Activated B cell treated with CpG ODN at 0.5 μM for 24 hours (primary cell): ENCODE results near the gene PLCL2. TPM values are rescaled to one million over a fixed set of nuclear protein-coding genes. Genes with fewer than 3 reads are reported as not detected.

Experiments
- ATAC-seq: fragments of 200-7000 bp; cut with Tn5 transposase; one replicate; pipeline ENCODE4 v1.10.0; 2021; ENCODE audit warnings: low read depth, mild to moderate bottlenecking, moderate library complexity
- CTCF ChIA-PET: fragments of 350-600 bp; sonication (Branson Sonifier 250); formaldehyde crosslinking; loops from one replicate; lab custom pipeline; 2021; ENCODE audit warnings: antibody characterized with exemption; lab: Charles Lee
- POLR2A ChIA-PET: fragments of 350-600 bp; sonication (Branson Sonifier 250); formaldehyde crosslinking; loops from one replicate; lab custom pipeline; 2021; ENCODE audit warnings: antibody characterized with exemption; lab: Charles Lee
- DNase-seq: peaks from one replicate; pipeline ENCODE4 v3.0.0; 2022
- H3K27ac Mint-ChIP-seq: one replicate; pipeline ENCODE4 v1.8.0; 2020; ENCODE audit warnings: mixed read lengths
- H3K27me3 Mint-ChIP-seq: one replicate; pipeline ENCODE4 v1.8.0; 2021; ENCODE audit warnings: mixed read lengths
- H3K36me3 Mint-ChIP-seq: one replicate; pipeline ENCODE4 v1.8.0; 2021; ENCODE audit warnings: low read depth, mixed read lengths
- H3K4me1 Mint-ChIP-seq: one replicate; pipeline ENCODE4 v1.8.0; 2021; ENCODE audit warnings: mixed read lengths
- H3K4me3 Mint-ChIP-seq: one replicate; pipeline ENCODE4 v1.8.0; 2020; ENCODE audit warnings: mild to moderate bottlenecking, mixed read lengths
- H3K9me3 Mint-ChIP-seq: one replicate; pipeline ENCODE4 v1.8.0; 2020; ENCODE audit warnings: mixed read lengths
- CTCF ChIP-seq: fragments of 200-600 bp; IDR thresholded peaks from one replicate; pipeline ENCODE4 v1.8.0; 2022; ENCODE audit warnings: antibody characterized with exemption, mild to moderate bottlenecking
- intact Hi-C: fragments of 100-400 bp; cut with micrococcal nuclease; formaldehyde crosslinking; loops from one replicate; pipeline ENCODE4 v1.15.1; 2024
- total RNA-seq: library from RNA; stranded (reverse); gene quantifications from 2 replicates; pipeline ENCODE4 v1.2.3, GENCODE V29; 2022

Gene PLCL2
- total RNA-seq, 1 donor from 2014 or later: 40.0 TPM

- ChIA-PET POLR2A (no interaction called here), CTCF (no interaction called here)
- TF ChIP-seq CTCF: no peak
- no peak overlapping the region for H3K4me3 Mint-ChIP-seq
- no peaks in the 10 kb centered on the region for H3K9me3 Mint-ChIP-seq
- ATAC-seq (no peak), DNase-seq (no peak)
- peaks cover 69% of the 10 kb centered on the region for H3K36me3 Mint-ChIP-seq
- H3K27ac Mint-ChIP-seq: peak overlapping the region; percentile 0
- no peaks in the 10 kb centered on the region for H3K27me3 Mint-ChIP-seq
- H3K4me1 Mint-ChIP-seq: peaks cover 2% of the 10 kb centered on the region
- intact Hi-C loops: no loop called here
Measured at GRCh38 chr3:17070161-17070959, 185.6 kb downstream of the PLCL2 start.

- H3K27me3 Mint-ChIP-seq: no peaks in the 10 kb centered on the region
- peaks cover 80% of the 10 kb centered on the region for H3K36me3 Mint-ChIP-seq
- DNase-seq (no peak), ATAC-seq (no peak)
- ChIA-PET POLR2A (no interaction called here), CTCF (no interaction called here)
- intact Hi-C loops: no loop called here
- TF ChIP-seq CTCF: no peak
- no peak overlapping the region for H3K4me3 Mint-ChIP-seq
- H3K9me3 Mint-ChIP-seq: no peaks in the 10 kb centered on the region
- H3K4me1 Mint-ChIP-seq: no peaks in the 10 kb centered on the region
- H3K27ac Mint-ChIP-seq: no peak overlapping the region
Measured at GRCh38 chr3:17074559-17074958, 189.8 kb downstream of the PLCL2 start.

GRCh38 chr3:17075358-17075757 is 190.6 kb downstream of the PLCL2 start:
- H3K9me3 Mint-ChIP-seq: no peaks in the 10 kb centered on the region
- H3K27ac Mint-ChIP-seq: no peak overlapping the region
- H3K27me3 Mint-ChIP-seq: no peaks in the 10 kb centered on the region
- POLR2A ChIA-PET: no interaction called here
- H3K4me3 Mint-ChIP-seq: no peak overlapping the region
- CTCF ChIA-PET: no interaction called here
- H3K36me3 Mint-ChIP-seq: peaks cover 79% of the 10 kb centered on the region
- H3K4me1 Mint-ChIP-seq: no peaks in the 10 kb centered on the region
- TF ChIP-seq CTCF: no peak
- intact Hi-C loops: no loop called here
- ATAC-seq: no peak
- no peak for DNase-seq

- no peak overlapping the region for H3K27ac Mint-ChIP-seq
- intact Hi-C loops: no loop called here
- ChIA-PET POLR2A (no interaction called here), CTCF (no interaction called here)
- H3K4me3 Mint-ChIP-seq: no peak overlapping the region
- no peaks in the 10 kb centered on the region for H3K9me3 Mint-ChIP-seq
- DNase-seq: no peak
- no peaks in the 10 kb centered on the region for H3K27me3 Mint-ChIP-seq
- no peak for TF ChIP-seq CTCF
- no peaks in the 10 kb centered on the region for H3K4me1 Mint-ChIP-seq
- peaks cover 80% of the 10 kb centered on the region for H3K36me3 Mint-ChIP-seq
- no peak for ATAC-seq
Measured at GRCh38 chr3:17075907-17076306, 191.2 kb downstream of the PLCL2 start.

- POLR2A ChIA-PET: no interaction called here
- H3K27ac Mint-ChIP-seq: peak overlapping the region; percentile 15
Measured at GRCh38 chr3:17076940-17077605, 192.3 kb downstream of the PLCL2 start.

More at GRCh38 chr3:17076940-17077605, 192.3 kb downstream of the PLCL2 start:
- Mint-ChIP-seq H3K4me3 (no peak overlapping the region), H3K4me1 (no peaks in the 10 kb centered on the region), H3K9me3 (no peaks in the 10 kb centered on the region), H3K27me3 (no peaks in the 10 kb centered on the region), H3K36me3 (peaks cover 81% of the 10 kb centered on the region)
- TF ChIP-seq CTCF: no peak
- no peak for ATAC-seq
- CTCF ChIA-PET: no interaction called here
- intact Hi-C loops: no loop called here
- DNase-seq: no peak
